Fibroblast of lung (primary cell): Measurements from ENCODE around the gene TTLL10. TPM values are rescaled to one million over a fixed set of nuclear protein-coding genes. Genes with fewer than 3 reads are reported as not detected.

Experiments used
- DNase-seq, 2 donors: peaks; one replicate each; pipeline versions ENCODE4 v3.0.0 to v3.0.0-alpha.2; 2010; ENCODE audit warnings: low read depth in 2 of 2
- H2AFZ ChIP-seq: 2 replicates; pipeline ENCODE4 v1.5.1; 2012; ENCODE audit warnings: low read length, control low read depth, inconsistent platforms
- H3K27ac ChIP-seq: 2 replicates; pipeline ENCODE4 v1.5.1; 2011; ENCODE audit warnings: low read length, control low read depth; ENCODE audit not compliant: insufficient read depth
- H3K27me3 ChIP-seq: 2 replicates; pipeline ENCODE4 v1.5.1; 2011; ENCODE audit warnings: mild to moderate bottlenecking, low read length; ENCODE audit not compliant: control insufficient read depth, insufficient read depth
- H3K36me3 ChIP-seq: 2 replicates; pipeline ENCODE4 v1.5.1; 2011; ENCODE audit warnings: low read length; ENCODE audit not compliant: control insufficient read depth, insufficient read depth
- H3K4me1 ChIP-seq: 2 replicates; pipeline ENCODE4 v1.5.1; 2011; ENCODE audit warnings: low read length; ENCODE audit not compliant: control insufficient read depth, insufficient read depth; ENCODE audit errors: extremely low read depth
- H3K4me2 ChIP-seq: 2 replicates; pipeline ENCODE4 v1.5.1; 2011; ENCODE audit warnings: low read length, control low read depth; ENCODE audit not compliant: insufficient read depth; ENCODE audit errors: extremely low read depth
- H3K4me3 ChIP-seq, 4 experiments: fragments of 200-600 bp in 1 of 4; sonication (generic) in 1 of 4; replicated peaks in 1 of 4; 2 replicates each; pipeline ENCODE4 v1.5.1; 2011 to 2016; ENCODE audit warnings: low read length in 4 of 4, low read depth in 3 of 4, mild to moderate bottlenecking in 3 of 4, control low read depth in 2 of 4, inconsistent platforms in 1 of 4, mixed read lengths in 1 of 4; ENCODE audit not compliant: insufficient read depth in 1 of 4; ENCODE audit errors: control extremely low read depth in 1 of 4
- H3K79me2 ChIP-seq: 2 replicates; pipeline ENCODE4 v1.5.1; 2012; ENCODE audit warnings: mild to moderate bottlenecking, low read length, inconsistent platforms; ENCODE audit not compliant: control insufficient read depth, insufficient read depth
- H3K9ac ChIP-seq: 2 replicates; pipeline ENCODE4 v1.5.1; 2011; ENCODE audit warnings: mild to moderate bottlenecking, low read length, control low read depth; ENCODE audit not compliant: insufficient read depth
- H3K9me3 ChIP-seq: 2 replicates; pipeline ENCODE4 v1.5.1; 2012; ENCODE audit warnings: low read depth, low read length; ENCODE audit not compliant: control insufficient read depth, insufficient read depth
- H4K20me1 ChIP-seq: 2 replicates; pipeline ENCODE4 v1.5.1; 2011; ENCODE audit warnings: low read length; ENCODE audit not compliant: control insufficient read depth, insufficient read depth; ENCODE audit errors: extremely low read depth
- EZH2 ChIP-seq: IDR thresholded peaks from 2 replicates; pipeline ENCODE4 v1.5.1; 2012; ENCODE audit warnings: low read length, control low read depth, mild to moderate bottlenecking; ENCODE audit errors: missing control alignments
- polyA plus RNA-seq, 2 donors: library from polyadenylated mRNA; depleted of rRNA in 1 of 2; stranded (reverse) in 1 of 2; unstranded in 1 of 2; fragments of >200 nt; gene quantifications; 2 replicates each; pipeline ENCODE4 v1.2.1, GENCODE V29; 2011 to 2012; ENCODE audit warnings: missing spikeins in 1 of 2
- total RNA-seq: library from RNA; depleted of rRNA; stranded (reverse); fragments of >200 nt; gene quantifications from 2 replicates; pipeline ENCODE4 v1.2.1, GENCODE V29; 2014
- TF ChIP-seq, protein P1 (sequence below), 2 donors: IDR thresholded peaks in 1 of 2; conservative IDR thresholded peaks in 1 of 2; 1 replicate in 1 of 2; 2 replicates in 1 of 2; pipeline ENCODE4 v1.5.1; 2011 to 2012; ENCODE audit warnings: low read length in 2 of 2, control low read depth in 1 of 2, inconsistent platforms in 1 of 2, low read depth in 1 of 2, mild to moderate bottlenecking in 1 of 2

TTLL10 gene
- total and polyA plus RNA-seq, 2 donors (not counting 1 experiment from before 2014, with no cell fraction given): not detected

DNA sequence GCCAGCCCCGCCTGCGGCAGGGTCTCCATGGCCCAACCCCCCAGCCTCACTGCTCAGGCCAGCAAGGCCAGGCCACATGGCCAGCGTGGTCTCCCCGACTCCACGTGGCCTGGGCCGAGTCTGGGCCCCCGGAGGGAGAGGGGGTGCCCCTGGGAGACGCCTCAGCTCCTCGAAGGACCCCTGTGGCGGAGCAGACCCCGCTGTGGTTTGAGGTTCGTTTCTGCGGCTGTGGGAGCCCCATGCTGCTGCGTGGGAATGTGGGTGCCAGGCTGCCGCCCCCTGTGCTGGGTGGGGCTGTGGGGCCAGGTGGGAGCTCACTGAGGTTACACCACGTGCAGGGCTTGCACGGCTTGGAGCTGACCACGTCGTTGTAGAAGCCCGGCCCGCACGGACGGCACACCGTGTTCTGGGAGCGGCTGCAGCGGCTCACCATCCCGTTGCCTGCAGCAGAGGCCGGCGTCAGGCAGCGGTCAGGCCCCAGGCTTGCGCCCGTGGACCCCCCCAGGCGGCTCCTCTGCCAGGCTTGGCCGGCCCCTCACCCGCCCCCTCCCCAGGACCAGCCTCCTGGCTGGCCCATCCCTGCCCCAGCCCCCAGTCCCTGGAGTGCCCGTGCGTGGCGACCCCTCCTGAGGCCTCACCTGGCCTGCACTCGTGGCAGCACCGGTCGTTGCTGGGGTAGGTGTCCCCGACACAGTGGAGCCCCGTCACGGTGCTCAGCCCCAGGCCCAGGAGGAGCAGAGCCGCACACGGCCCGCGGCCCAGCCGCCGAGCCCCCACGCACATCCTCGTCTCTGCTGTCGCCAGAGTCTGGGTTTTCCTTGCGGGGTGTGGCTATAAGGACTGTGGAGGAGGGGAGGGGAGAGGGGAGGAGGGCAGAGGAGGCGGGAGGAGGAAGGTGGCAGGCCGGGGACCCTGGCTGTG is 39.9 kb downstream of the TTLL10 start, which contains the start of gene TNFRSF4:
Gene TNFRSF4, minus strand, starts transcription at position 809 of the 921 bp plus-strand sequence. Its CDS starts 26 bp downstream, at position 783.
- Histone ChIP-seq H3K27ac (no peak within 1 kb of the TSS), H3K9ac (no peak within 1 kb of the TSS), H3K4me1 (peaks cover 3% of the 10 kb centered on the region), H3K4me3 (no peak within 1 kb of the TSS), H3K79me2 (no peaks in the 10 kb centered on the region), H4K20me1 (no peaks in the 10 kb centered on the region), H3K36me3 (peaks cover 19% of the 10 kb centered on the region), H3K27me3 (no peaks in the 10 kb centered on the region), H3K9me3 (no peaks in the 10 kb centered on the region), H2AFZ (no peak within 1 kb of the TSS), H3K4me2 (no peak within 1 kb of the TSS)
- TF ChIP-seq, protein P1, sequence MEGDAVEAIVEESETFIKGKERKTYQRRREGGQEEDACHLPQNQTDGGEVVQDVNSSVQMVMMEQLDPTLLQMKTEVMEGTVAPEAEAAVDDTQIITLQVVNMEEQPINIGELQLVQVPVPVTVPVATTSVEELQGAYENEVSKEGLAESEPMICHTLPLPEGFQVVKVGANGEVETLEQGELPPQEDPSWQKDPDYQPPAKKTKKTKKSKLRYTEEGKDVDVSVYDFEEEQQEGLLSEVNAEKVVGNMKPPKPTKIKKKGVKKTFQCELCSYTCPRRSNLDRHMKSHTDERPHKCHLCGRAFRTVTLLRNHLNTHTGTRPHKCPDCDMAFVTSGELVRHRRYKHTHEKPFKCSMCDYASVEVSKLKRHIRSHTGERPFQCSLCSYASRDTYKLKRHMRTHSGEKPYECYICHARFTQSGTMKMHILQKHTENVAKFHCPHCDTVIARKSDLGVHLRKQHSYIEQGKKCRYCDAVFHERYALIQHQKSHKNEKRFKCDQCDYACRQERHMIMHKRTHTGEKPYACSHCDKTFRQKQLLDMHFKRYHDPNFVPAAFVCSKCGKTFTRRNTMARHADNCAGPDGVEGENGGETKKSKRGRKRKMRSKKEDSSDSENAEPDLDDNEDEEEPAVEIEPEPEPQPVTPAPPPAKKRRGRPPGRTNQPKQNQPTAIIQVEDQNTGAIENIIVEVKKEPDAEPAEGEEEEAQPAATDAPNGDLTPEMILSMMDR (conservative IDR thresholded peaks at IDR 0.05 in 1 of 2, IDR thresholded peaks at IDR 0.05 in 1 of 2; ENCODE audit: low read depth in 1 of 2, low read length in 2 of 2): no peak
- no peak for TF ChIP-seq EZH2
- no peak for DNase-seq

DNA sequence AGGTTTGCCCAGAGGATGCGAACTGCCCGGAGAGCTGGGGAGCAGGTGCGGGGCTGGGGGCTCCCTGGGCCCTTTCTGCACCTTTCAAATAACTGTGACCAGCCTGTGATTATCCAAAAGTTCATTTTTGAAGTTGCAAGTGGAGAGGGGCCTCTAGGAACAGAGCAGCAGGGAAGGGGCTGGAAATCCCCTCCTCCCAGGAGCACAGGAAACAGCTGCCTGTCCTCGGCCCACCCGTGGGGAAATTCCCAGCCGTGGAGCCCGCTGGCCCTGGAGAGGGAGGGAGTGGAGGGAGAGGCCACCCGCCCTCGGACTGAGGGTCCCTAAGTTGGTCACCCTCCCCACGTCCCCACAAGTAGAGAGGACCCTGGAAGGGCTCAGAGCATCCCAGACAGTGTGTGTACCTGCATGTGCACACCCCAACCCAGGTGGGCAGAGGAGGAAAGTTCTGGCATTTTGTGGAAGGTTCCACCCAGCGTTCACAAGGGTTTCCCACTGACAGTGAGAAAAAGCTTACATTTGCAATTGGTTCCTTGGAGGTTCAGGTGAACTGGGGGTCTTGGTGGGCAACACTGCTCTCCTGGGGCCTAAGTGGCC is 41.5 kb downstream of the TTLL10 start:
- H3K4me2 ChIP-seq: no peak overlapping the region
- H3K27me3 ChIP-seq: no peaks in the 10 kb centered on the region
- H3K4me3 ChIP-seq: no peak overlapping the region
- DNase-seq: no peak
- H3K9ac ChIP-seq: no peak overlapping the region
- no peaks in the 10 kb centered on the region for H3K4me1 ChIP-seq
- no peak overlapping the region for H3K27ac ChIP-seq
- H3K9me3 ChIP-seq: no peaks in the 10 kb centered on the region
- no peaks in the 10 kb centered on the region for H3K79me2 ChIP-seq
- H3K36me3 ChIP-seq: peaks cover 21% of the 10 kb centered on the region
- H4K20me1 ChIP-seq: no peaks in the 10 kb centered on the region
- TF ChIP-seq EZH2: no peak
- TF ChIP-seq, protein P1 (conservative IDR thresholded peaks at IDR 0.05 in 1 of 2, IDR thresholded peaks at IDR 0.05 in 1 of 2; ENCODE audit: low read depth in 1 of 2, low read length in 2 of 2): no peak
- H2AFZ ChIP-seq: no peak overlapping the region

DNA sequence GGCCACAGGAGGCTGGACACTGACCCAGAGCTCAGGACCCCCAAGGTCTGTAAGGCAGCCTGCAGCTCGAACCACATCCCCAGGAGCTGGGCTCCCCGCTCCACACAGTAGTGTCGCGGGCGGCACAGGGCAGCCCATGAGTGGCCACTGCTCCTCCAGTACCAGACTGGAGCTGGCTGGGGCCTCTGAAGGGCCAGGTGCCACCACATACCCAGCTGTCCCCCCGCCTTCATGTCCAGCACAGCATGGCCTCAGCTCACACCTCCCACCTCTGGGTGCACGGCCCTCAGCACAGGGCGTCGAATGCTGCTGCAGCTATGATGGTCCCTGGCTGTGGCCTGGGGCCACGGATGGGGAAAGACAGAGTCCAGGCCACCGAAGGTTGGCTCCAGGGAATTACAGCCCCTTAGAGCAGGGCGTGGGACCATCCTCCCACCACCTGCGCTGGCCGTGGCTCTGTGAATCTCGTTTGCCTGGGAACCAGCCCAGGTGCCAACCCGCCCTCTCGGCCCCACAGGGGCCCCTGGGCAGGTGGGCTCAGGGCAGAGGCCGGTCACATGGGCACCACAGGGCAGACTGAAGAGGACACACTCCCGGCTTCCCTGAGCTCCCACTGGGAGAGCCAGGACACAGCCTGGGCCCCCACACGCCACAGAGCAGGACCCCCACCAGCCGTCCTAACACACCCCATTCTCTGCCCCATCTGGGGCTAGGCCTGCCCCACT is 42.4 kb downstream of the TTLL10 start:
- peaks cover 26% of the 10 kb centered on the region for H3K36me3 ChIP-seq
- no peaks in the 10 kb centered on the region for H3K4me1 ChIP-seq
- H3K27ac ChIP-seq: no peak overlapping the region
- H2AFZ ChIP-seq: no peak overlapping the region
- no peak for DNase-seq
- no peaks in the 10 kb centered on the region for H3K79me2 ChIP-seq
- no peak overlapping the region for H3K4me2 ChIP-seq
- H3K27me3 ChIP-seq: no peaks in the 10 kb centered on the region
- TF ChIP-seq, protein P1 (conservative IDR thresholded peaks at IDR 0.05 in 1 of 2, IDR thresholded peaks at IDR 0.05 in 1 of 2; ENCODE audit: low read depth in 1 of 2, low read length in 2 of 2): no peak
- no peak for TF ChIP-seq EZH2
- no peaks in the 10 kb centered on the region for H4K20me1 ChIP-seq
- no peaks in the 10 kb centered on the region for H3K9me3 ChIP-seq
- no peak overlapping the region for H3K9ac ChIP-seq
- H3K4me3 ChIP-seq: no peak overlapping the region
